PFSK-1 (cell line): ENCODE results near the gene UNC5C.

Source experiments
- FOXP2 ChIP-seq: optimal IDR thresholded peaks from 2 replicates; pipeline ENCODE3; 2011; ENCODE audit warnings: borderline replicate concordance, control low read depth, inconsistent platforms; ENCODE audit not compliant: insufficient read depth; ENCODE audit errors: extremely low read length, extremely low read depth
- POLR2AphosphoS5 ChIP-seq: IDR thresholded peaks from 2 replicates; pipeline ENCODE4 v1.6.1; 2012; ENCODE audit warnings: low read depth, mild to moderate bottlenecking, control low read depth, low read length, moderate library complexity
- SIN3A ChIP-seq: IDR thresholded peaks from 2 replicates; pipeline ENCODE4 v1.6.1; 2012; ENCODE audit warnings: mild to moderate bottlenecking, low read length, moderate library complexity, borderline replicate concordance; ENCODE audit not compliant: insufficient read depth
- TAF1 ChIP-seq: IDR thresholded peaks from 2 replicates; pipeline ENCODE4 v1.6.1; 2012; ENCODE audit warnings: low read length, control low read depth, borderline replicate concordance; ENCODE audit not compliant: insufficient read depth
- TF ChIP-seq, protein P1 (sequence below), 2 experiments: IDR thresholded peaks; 2 replicates each; pipeline versions ENCODE4 v1.6.1 to v1.8.0; 2011 to 2012; ENCODE audit warnings: low read depth in 2 of 2, low read length in 2 of 2, control low read depth in 1 of 2, inconsistent platforms in 1 of 2, mild to moderate bottlenecking in 1 of 2, moderate library complexity in 1 of 2; ENCODE audit not compliant: insufficient read depth in 1 of 2

The UNC5C gene

DNA sequence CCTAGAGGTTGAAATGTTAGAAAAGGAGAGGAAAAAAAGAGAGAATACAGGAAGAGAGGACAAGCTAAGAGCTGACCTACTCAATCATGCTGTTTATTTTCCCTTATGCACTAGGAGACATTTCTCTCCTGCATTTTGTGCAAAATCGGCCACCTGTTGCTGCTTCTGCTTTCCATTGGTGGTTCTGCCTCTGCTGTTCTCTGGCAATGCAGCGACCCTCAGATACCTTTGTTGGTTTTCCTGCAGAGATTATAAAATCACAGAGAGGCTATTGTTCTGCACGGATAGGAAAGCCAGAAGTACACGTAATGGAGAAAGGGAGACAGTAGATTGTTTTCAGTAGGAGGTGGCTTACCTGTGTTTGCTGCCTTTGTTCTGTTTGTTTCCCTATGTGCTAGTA, 108.9 kb downstream of the UNC5C start:
- TF ChIP-seq FOXP2 (no peak), POLR2AphosphoS5 (no peak), SIN3A (no peak), TAF1 (no peak)
- TF ChIP-seq, protein P1, sequence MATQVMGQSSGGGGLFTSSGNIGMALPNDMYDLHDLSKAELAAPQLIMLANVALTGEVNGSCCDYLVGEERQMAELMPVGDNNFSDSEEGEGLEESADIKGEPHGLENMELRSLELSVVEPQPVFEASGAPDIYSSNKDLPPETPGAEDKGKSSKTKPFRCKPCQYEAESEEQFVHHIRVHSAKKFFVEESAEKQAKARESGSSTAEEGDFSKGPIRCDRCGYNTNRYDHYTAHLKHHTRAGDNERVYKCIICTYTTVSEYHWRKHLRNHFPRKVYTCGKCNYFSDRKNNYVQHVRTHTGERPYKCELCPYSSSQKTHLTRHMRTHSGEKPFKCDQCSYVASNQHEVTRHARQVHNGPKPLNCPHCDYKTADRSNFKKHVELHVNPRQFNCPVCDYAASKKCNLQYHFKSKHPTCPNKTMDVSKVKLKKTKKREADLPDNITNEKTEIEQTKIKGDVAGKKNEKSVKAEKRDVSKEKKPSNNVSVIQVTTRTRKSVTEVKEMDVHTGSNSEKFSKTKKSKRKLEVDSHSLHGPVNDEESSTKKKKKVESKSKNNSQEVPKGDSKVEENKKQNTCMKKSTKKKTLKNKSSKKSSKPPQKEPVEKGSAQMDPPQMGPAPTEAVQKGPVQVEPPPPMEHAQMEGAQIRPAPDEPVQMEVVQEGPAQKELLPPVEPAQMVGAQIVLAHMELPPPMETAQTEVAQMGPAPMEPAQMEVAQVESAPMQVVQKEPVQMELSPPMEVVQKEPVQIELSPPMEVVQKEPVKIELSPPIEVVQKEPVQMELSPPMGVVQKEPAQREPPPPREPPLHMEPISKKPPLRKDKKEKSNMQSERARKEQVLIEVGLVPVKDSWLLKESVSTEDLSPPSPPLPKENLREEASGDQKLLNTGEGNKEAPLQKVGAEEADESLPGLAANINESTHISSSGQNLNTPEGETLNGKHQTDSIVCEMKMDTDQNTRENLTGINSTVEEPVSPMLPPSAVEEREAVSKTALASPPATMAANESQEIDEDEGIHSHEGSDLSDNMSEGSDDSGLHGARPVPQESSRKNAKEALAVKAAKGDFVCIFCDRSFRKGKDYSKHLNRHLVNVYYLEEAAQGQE (IDR thresholded peaks at IDR 0.05; ENCODE audit: insufficient read depth in 1 of 2, low read depth in 2 of 2, low read length in 2 of 2), result no peak

DNA sequence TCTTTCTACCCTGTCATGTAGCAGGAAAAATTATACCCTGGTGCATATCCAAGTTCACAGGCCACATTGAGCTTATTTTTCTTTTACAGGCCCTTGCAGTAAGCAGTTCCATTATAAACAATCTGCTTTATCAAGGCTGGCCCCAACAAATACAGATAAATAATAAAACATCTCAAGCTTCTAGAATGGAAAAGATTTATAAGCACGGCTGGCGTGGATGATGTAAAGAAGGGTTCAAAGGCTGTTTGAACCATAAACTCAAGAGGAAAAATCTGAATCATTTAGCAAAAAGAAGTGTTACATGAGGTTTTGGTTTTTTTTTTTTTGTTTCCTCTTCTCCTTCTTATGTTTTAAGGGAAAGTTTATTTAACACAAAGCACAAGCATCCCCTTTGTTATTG, 109.7 kb downstream of the UNC5C start:
- TF ChIP-seq, protein P1 (IDR thresholded peaks at IDR 0.05; ENCODE audit: insufficient read depth in 1 of 2, low read depth in 2 of 2, low read length in 2 of 2), result no peak
- no peak for TF ChIP-seq TAF1
- TF ChIP-seq POLR2AphosphoS5, result no peak
- TF ChIP-seq SIN3A, result no peak
- TF ChIP-seq FOXP2, result no peak

DNA sequence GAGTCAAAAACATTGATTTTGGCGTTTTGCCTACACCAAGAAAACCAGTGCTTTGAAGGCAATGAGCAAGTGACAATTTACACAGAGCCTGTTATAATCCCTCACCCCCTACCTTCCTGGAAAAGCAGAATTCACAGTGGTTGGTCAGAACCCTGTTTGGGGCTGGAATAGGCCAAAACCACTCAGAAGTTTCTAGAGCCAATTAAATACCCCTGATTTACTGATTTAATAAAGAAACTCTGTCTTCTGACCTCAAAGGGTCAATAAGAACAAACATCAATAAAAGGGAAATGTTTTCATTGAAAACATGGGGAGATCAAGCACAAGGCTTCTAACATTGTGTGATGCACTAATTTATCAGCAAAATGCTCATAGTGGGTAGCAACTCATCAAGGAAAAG, 116.3 kb downstream of the UNC5C start:
- TF ChIP-seq TAF1, result no peak
- TF ChIP-seq SIN3A, result no peak
- no peak for TF ChIP-seq FOXP2
- TF ChIP-seq POLR2AphosphoS5, result no peak
- TF ChIP-seq, protein P1 (IDR thresholded peaks at IDR 0.05; ENCODE audit: insufficient read depth in 1 of 2, low read depth in 2 of 2, low read length in 2 of 2), result no peak

DNA sequence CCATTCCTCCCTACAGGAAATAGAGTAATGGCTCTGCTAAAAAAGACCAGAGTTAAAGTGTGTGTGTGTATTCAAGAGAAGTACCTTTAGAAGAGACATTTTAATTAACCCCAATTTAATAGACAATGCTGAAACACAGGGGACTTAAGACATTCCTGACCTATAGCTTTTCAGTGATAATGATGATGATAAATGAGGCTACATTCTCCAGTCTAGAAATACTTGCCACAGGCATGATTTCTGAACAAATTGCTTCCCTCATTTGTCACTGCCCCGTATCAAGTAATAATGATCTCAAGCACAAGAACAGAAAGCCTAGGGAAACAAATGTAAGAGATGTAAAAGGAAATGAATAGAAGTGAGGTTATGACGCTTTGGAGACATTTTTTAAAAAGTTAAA, 117.1 kb downstream of the UNC5C start:
- TF ChIP-seq FOXP2, result no peak
- no peak for TF ChIP-seq POLR2AphosphoS5
- TF ChIP-seq SIN3A, result no peak
- TF ChIP-seq, protein P1 (IDR thresholded peaks at IDR 0.05; ENCODE audit: insufficient read depth in 1 of 2, low read depth in 2 of 2, low read length in 2 of 2), result no peak
- TF ChIP-seq TAF1, result no peak

DNA sequence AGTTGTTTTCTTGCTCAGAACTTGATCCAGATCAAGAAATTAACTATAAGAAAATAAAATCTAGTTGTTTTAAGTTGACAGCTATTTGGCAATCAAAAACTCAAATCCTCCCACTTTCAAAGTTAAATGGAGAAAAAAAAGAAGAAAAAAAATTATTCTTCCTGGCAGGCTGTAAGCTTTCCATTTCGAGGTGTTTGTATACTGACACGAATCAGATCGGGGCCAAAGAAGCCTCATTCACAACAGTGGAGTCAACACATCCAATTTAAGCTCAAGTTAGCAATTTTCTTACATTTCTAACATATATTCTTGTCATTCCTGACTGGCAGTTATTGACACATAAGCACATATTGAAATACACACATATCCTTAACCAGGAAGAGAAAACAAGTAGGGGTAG, 119.4 kb downstream of the UNC5C start:
- TF ChIP-seq, protein P1 (IDR thresholded peaks at IDR 0.05; ENCODE audit: insufficient read depth in 1 of 2, low read depth in 2 of 2, low read length in 2 of 2), result no peak
- TF ChIP-seq FOXP2, result no peak
- no peak for TF ChIP-seq SIN3A
- no peak for TF ChIP-seq POLR2AphosphoS5
- no peak for TF ChIP-seq TAF1
